ENCODE measurements around the gene RNF138. TPM values are rescaled to one million over a fixed set of nuclear protein-coding genes. Genes with fewer than 3 reads are reported as not detected.
A peak's percentile ranks its signal among the peaks of the same experiment; 100 is the strongest.

The RNF138 gene
- total and polyA plus RNA-seq, 2 donors (not counting 1 experiment from before 2014, with no cell fraction given): 30.9 to 60.8 TPM

- H3K27me3 Mint-ChIP-seq: peaks cover 4% of the 10 kb centered on the region
- Histone ChIP-seq H3K9ac (ENCODE audit: low read length) (no peak overlapping the region), H3K4me3 (ENCODE audit: control extremely low read depth in 1 of 5, extremely low read depth in 1 of 5, insufficient read depth in 1 of 5, low read depth in 2 of 5, low read length in 4 of 5) (no peak overlapping the region), H4K20me1 (ENCODE audit: control insufficient read depth, insufficient read depth, low read length, poor library complexity, severe bottlenecking) (no peaks in the 10 kb centered on the region), H3K4me1 (ENCODE audit: control insufficient read depth in 2 of 2, insufficient read depth in 2 of 2, low read length in 2 of 2) (peaks cover 4% of the 10 kb centered on the region in 2 donors), H3K79me2 (ENCODE audit: control insufficient read depth, insufficient read depth, low read length) (no peaks in the 10 kb centered on the region), H3K27me3 (replicated peaks in 1 of 4; ENCODE audit: control extremely low read depth in 1 of 4, control insufficient read depth in 3 of 4, insufficient read depth in 4 of 4, low read length in 3 of 4) (peaks cover 0 to 17% (median 2%) of the 10 kb centered on the region in 4 experiments), H3K9me3 (ENCODE audit: control extremely low read depth in 1 of 3, control insufficient read depth in 2 of 3, insufficient read depth in 1 of 3, low read length in 2 of 3) (no peaks in the 10 kb centered on the region), H3K4me2 (replicated peaks; ENCODE audit: low read depth, low read length, poor library complexity, severe bottlenecking) (no peak overlapping the region), H3K36me3 (replicated peaks in 1 of 2; ENCODE audit: control extremely low read depth in 1 of 2, control insufficient read depth in 1 of 2, extremely low read depth in 1 of 2, insufficient read depth in 2 of 2, low read length in 1 of 2) (no peaks in the 10 kb centered on the region), H3K27ac (ENCODE audit: low read length in 2 of 2) (no peak overlapping the region), H2AFZ (ENCODE audit: insufficient read depth, low read depth, low read length, poor library complexity, severe bottlenecking) (no peak overlapping the region)
- DNase-seq (no peak), ATAC-seq (ENCODE audit: low read depth) (no peak)
- H3K4me1 Mint-ChIP-seq: peaks cover 14% of the 10 kb centered on the region
- H3K4me3 Mint-ChIP-seq: no peak overlapping the region
- TF ChIP-seq CTCF (IDR thresholded peaks at IDR 0.05) (no peak), EZH2 (IDR thresholded peaks at IDR 0.05; ENCODE audit: borderline replicate concordance, insufficient read depth, low read depth, low read length, poor library complexity, severe bottlenecking) (no peak)
- ChIA-PET POLR2A (no interaction called here), CTCF (interaction anchor here (1.0 to 8.6 kb wide), 2 partner anchors 395 to 774 kb away, joined by 3 to 111 read pairs; no protein-coding TSS in a partner anchor)
- peaks cover 2% of the 10 kb centered on the region for H3K9me3 Mint-ChIP-seq (ENCODE audit: insufficient read depth)
- intact Hi-C loops (cut with micrococcal nuclease): loop anchor here (10.0 kb wide), 1 partner anchor 778 kb away; no protein-coding TSS in a partner anchor
- H3K27ac Mint-ChIP-seq: no peak overlapping the region
Measured at GRCh38 chr18:32156855-32157254, 65.2 kb downstream of the RNF138 start.

- Histone ChIP-seq H3K4me1 (ENCODE audit: control insufficient read depth in 2 of 2, insufficient read depth in 2 of 2, low read length in 2 of 2) (peaks cover 4% of the 10 kb centered on the region in 2 donors), H3K27me3 (replicated peaks in 1 of 4; ENCODE audit: control extremely low read depth in 1 of 4, control insufficient read depth in 3 of 4, insufficient read depth in 4 of 4, low read length in 3 of 4) (peaks cover 0 to 17% (median 2%) of the 10 kb centered on the region in 4 experiments), H3K9me3 (ENCODE audit: control extremely low read depth in 1 of 3, control insufficient read depth in 2 of 3, insufficient read depth in 1 of 3, low read length in 2 of 3) (no peaks in the 10 kb centered on the region), H3K36me3 (replicated peaks in 1 of 2; ENCODE audit: control extremely low read depth in 1 of 2, control insufficient read depth in 1 of 2, extremely low read depth in 1 of 2, insufficient read depth in 2 of 2, low read length in 1 of 2) (no peaks in the 10 kb centered on the region), H3K4me2 (replicated peaks; ENCODE audit: low read depth, low read length, poor library complexity, severe bottlenecking) (no peak overlapping the region), H3K27ac (ENCODE audit: low read length in 2 of 2) (no peak overlapping the region), H4K20me1 (ENCODE audit: control insufficient read depth, insufficient read depth, low read length, poor library complexity, severe bottlenecking) (no peaks in the 10 kb centered on the region), H3K9ac (ENCODE audit: low read length) (no peak overlapping the region), H3K4me3 (ENCODE audit: control extremely low read depth in 1 of 5, extremely low read depth in 1 of 5, insufficient read depth in 1 of 5, low read depth in 2 of 5, low read length in 4 of 5) (no peak overlapping the region), H2AFZ (ENCODE audit: insufficient read depth, low read depth, low read length, poor library complexity, severe bottlenecking) (peak overlapping the region; percentile 59), H3K79me2 (ENCODE audit: control insufficient read depth, insufficient read depth, low read length) (no peaks in the 10 kb centered on the region)
- intact Hi-C loops (cut with micrococcal nuclease): loop anchor here (10.0 kb wide), 1 partner anchor 777 kb away; no protein-coding TSS in a partner anchor
- TF ChIP-seq CTCF (IDR thresholded peaks at IDR 0.05): no peak
- ATAC-seq (ENCODE audit: low read depth) (no peak), DNase-seq (no peak)
- peaks cover 2% of the 10 kb centered on the region for H3K9me3 Mint-ChIP-seq (ENCODE audit: insufficient read depth)
- ChIA-PET POLR2A (no interaction called here), CTCF (interaction anchor here (0.6 to 8.6 kb wide), 14 partner anchors 9 to 1074 kb away, joined by 3 to 111 read pairs (median 3); no protein-coding TSS in a partner anchor)
- WGBS (ENCODE audit: insufficient coverage): 82% methylated on average over 5 of the region's 5 CpGs
- H3K27ac Mint-ChIP-seq: no peak overlapping the region
- no peak overlapping the region for H3K4me3 Mint-ChIP-seq
- peaks cover 12% of the 10 kb centered on the region for H3K4me1 Mint-ChIP-seq
- peaks cover 4% of the 10 kb centered on the region for H3K27me3 Mint-ChIP-seq
Measured at GRCh38 chr18:32157580-32157979, 65.9 kb downstream of the RNF138 start.

Measured in B cell (primary cell).